Measurements from ENCODE around the gene PKM. TPM values are rescaled to one million over a fixed set of nuclear protein-coding genes. Genes with fewer than 3 reads are reported as not detected.

The PKM gene
- total and polyA plus RNA-seq, 2 donors, result 199 to 452 TPM

- peak overlapping the region in 1 of 2 donors; percentile 62 for H3K27ac ChIP-seq (ENCODE audit: low read depth in 1 of 2, low read length in 1 of 2)
- 97% methylated on average over 15 of the region's 15 CpGs for WGBS
- H3K36me3 ChIP-seq (ENCODE audit: control insufficient read depth in 2 of 2, insufficient read depth in 2 of 2, low read length in 1 of 2), result peaks cover 73 to 74% of the 10 kb centered on the region in 2 donors
- no peak overlapping the region for H3K4me3 ChIP-seq (ENCODE audit: low read length in 2 of 2)
- H3K27me3 ChIP-seq (ENCODE audit: control insufficient read depth in 2 of 2, insufficient read depth in 1 of 2, low read length in 1 of 2), result peaks cover 20 to 31% of the 10 kb centered on the region in 2 donors
- H3K4me1 ChIP-seq (ENCODE audit: control insufficient read depth in 2 of 2, insufficient read depth in 2 of 2, low read length in 2 of 2), result peaks cover 9 to 22% of the 10 kb centered on the region in 2 donors
- H3K9me3 ChIP-seq (ENCODE audit: control insufficient read depth in 2 of 2, insufficient read depth in 1 of 2, low read length in 1 of 2), result no peaks in the 10 kb centered on the region
- peak in 1 of 9 donors; percentile 4 for DNase-seq (ENCODE audit: low read depth in 6 of 9, low spot score in 9 of 9)
These were observed 30.4 kb downstream of the PKM start for GRCh38 chr15:72200395-72201237.

GRCh38 chr15:72199721-72200212 is 31.2 kb downstream of the PKM start:
- 77% methylated on average over 2 of the region's 2 CpGs for WGBS
- H3K36me3 ChIP-seq (ENCODE audit: control insufficient read depth in 2 of 2, insufficient read depth in 2 of 2, low read length in 1 of 2), result peaks cover 64 to 65% of the 10 kb centered on the region in 2 donors
- no peak overlapping the region for H3K27ac ChIP-seq (ENCODE audit: low read depth in 1 of 2, low read length in 1 of 2)
- H3K27me3 ChIP-seq (ENCODE audit: control insufficient read depth in 2 of 2, insufficient read depth in 1 of 2, low read length in 1 of 2), result peaks cover 20 to 38% of the 10 kb centered on the region in 2 donors
- DNase-seq (ENCODE audit: low read depth in 6 of 9, low spot score in 9 of 9), result peak; percentile 31 to 81 (median 64)
- no peaks in the 10 kb centered on the region for H3K9me3 ChIP-seq (ENCODE audit: control insufficient read depth in 2 of 2, insufficient read depth in 1 of 2, low read length in 1 of 2)
- H3K4me1 ChIP-seq (ENCODE audit: control insufficient read depth in 2 of 2, insufficient read depth in 2 of 2, low read length in 2 of 2), result peaks cover 9 to 22% of the 10 kb centered on the region in 2 donors
- H3K4me3 ChIP-seq (ENCODE audit: low read length in 2 of 2), result no peak overlapping the region

- WGBS, result 97% methylated on average over 2 of the region's 2 CpGs
- H3K27me3 ChIP-seq (ENCODE audit: control insufficient read depth in 2 of 2, insufficient read depth in 1 of 2, low read length in 1 of 2), result peaks cover 20 to 38% of the 10 kb centered on the region in 2 donors
- peaks cover 58 to 61% of the 10 kb centered on the region in 2 donors for H3K36me3 ChIP-seq (ENCODE audit: control insufficient read depth in 2 of 2, insufficient read depth in 2 of 2, low read length in 1 of 2)
- no peak overlapping the region for H3K27ac ChIP-seq (ENCODE audit: low read depth in 1 of 2, low read length in 1 of 2)
- H3K9me3 ChIP-seq (ENCODE audit: control insufficient read depth in 2 of 2, insufficient read depth in 1 of 2, low read length in 1 of 2), result no peaks in the 10 kb centered on the region
- H3K4me1 ChIP-seq (ENCODE audit: control insufficient read depth in 2 of 2, insufficient read depth in 2 of 2, low read length in 2 of 2), result peaks cover 9 to 22% of the 10 kb centered on the region in 2 donors
- DNase-seq (ENCODE audit: low read depth in 6 of 9, low spot score in 9 of 9), result no peak
- no peak overlapping the region for H3K4me3 ChIP-seq (ENCODE audit: low read length in 2 of 2)
These were observed 31.8 kb downstream of the PKM start for GRCh38 chr15:72199205-72199515.

GRCh38 chr15:72198356-72199204 is 32.4 kb downstream of the PKM start:
- DNase-seq (ENCODE audit: low read depth in 6 of 9, low spot score in 9 of 9), result peak in 1 of 9 donors; percentile 5
- Histone ChIP-seq H3K9me3 (ENCODE audit: control insufficient read depth in 2 of 2, insufficient read depth in 1 of 2, low read length in 1 of 2) (no peaks in the 10 kb centered on the region), H3K27ac (ENCODE audit: low read depth in 1 of 2, low read length in 1 of 2) (no peak overlapping the region), H3K27me3 (ENCODE audit: control insufficient read depth in 2 of 2, insufficient read depth in 1 of 2, low read length in 1 of 2) (peaks cover 20 to 40% of the 10 kb centered on the region in 2 donors), H3K4me1 (ENCODE audit: control insufficient read depth in 2 of 2, insufficient read depth in 2 of 2, low read length in 2 of 2) (peaks cover 9 to 22% of the 10 kb centered on the region in 2 donors), H3K36me3 (ENCODE audit: control insufficient read depth in 2 of 2, insufficient read depth in 2 of 2, low read length in 1 of 2) (peaks cover 55% of the 10 kb centered on the region in 2 donors), H3K4me3 (ENCODE audit: low read length in 2 of 2) (no peak overlapping the region)
- 79% methylated on average over 11 of the region's 11 CpGs for WGBS

- H3K4me1 ChIP-seq (ENCODE audit: control insufficient read depth in 2 of 2, insufficient read depth in 2 of 2, low read length in 2 of 2), result peaks cover 9 to 18% of the 10 kb centered on the region in 2 donors
- peak in 1 of 9 donors; percentile 10 for DNase-seq (ENCODE audit: low read depth in 6 of 9, low spot score in 9 of 9)
These were observed 33.3 kb downstream of the PKM start, which contains the start of gene GRAMD2A for GRCh38 chr15:72197460-72198355. Gene GRAMD2A (minus strand): TSS chr15:72197787.

GRCh38 chr15:72197041-72197459 is 33.9 kb downstream of the PKM start:
- peaks cover 20 to 40% of the 10 kb centered on the region in 2 donors for H3K27me3 ChIP-seq (ENCODE audit: control insufficient read depth in 2 of 2, insufficient read depth in 1 of 2, low read length in 1 of 2)
- H3K36me3 ChIP-seq (ENCODE audit: control insufficient read depth in 2 of 2, insufficient read depth in 2 of 2, low read length in 1 of 2), result peaks cover 39 to 40% of the 10 kb centered on the region in 2 donors
- peak overlapping the region in 1 of 2 donors; percentile 35 for H3K4me3 ChIP-seq (ENCODE audit: low read length in 2 of 2)
- 29% methylated on average over 35 of the region's 35 CpGs for WGBS
- no peaks in the 10 kb centered on the region for H3K9me3 ChIP-seq (ENCODE audit: control insufficient read depth in 2 of 2, insufficient read depth in 1 of 2, low read length in 1 of 2)
- H3K4me1 ChIP-seq (ENCODE audit: control insufficient read depth in 2 of 2, insufficient read depth in 2 of 2, low read length in 2 of 2), result peaks cover 9 to 18% of the 10 kb centered on the region in 2 donors
- peak in 1 of 9 donors; percentile 8 for DNase-seq (ENCODE audit: low read depth in 6 of 9, low spot score in 9 of 9)
- H3K27ac ChIP-seq (ENCODE audit: low read depth in 1 of 2, low read length in 1 of 2), result no peak overlapping the region

More at GRCh38 chr15:72197460-72198355, 33.3 kb downstream of the PKM start, which contains the start of gene GRAMD2A:
- Histone ChIP-seq H3K9me3 (ENCODE audit: control insufficient read depth in 2 of 2, insufficient read depth in 1 of 2, low read length in 1 of 2) (no peaks in the 10 kb centered on the region), H3K27ac (ENCODE audit: low read depth in 1 of 2, low read length in 1 of 2) (no peak within 1 kb of the TSS), H3K27me3 (ENCODE audit: control insufficient read depth in 2 of 2, insufficient read depth in 1 of 2, low read length in 1 of 2) (peaks cover 20 to 40% of the 10 kb centered on the region in 2 donors), H3K36me3 (ENCODE audit: control insufficient read depth in 2 of 2, insufficient read depth in 2 of 2, low read length in 1 of 2) (peaks cover 46% of the 10 kb centered on the region in 2 donors), H3K4me3 (ENCODE audit: low read length in 2 of 2) (peak within 1 kb of the TSS in 1 of 2 donors; percentile 35)
- WGBS, result 21% methylated on average over 83 of the region's 83 CpGs

GRCh38 chr15:72196409-72197040 is 34.5 kb downstream of the PKM start:
- Histone ChIP-seq H3K36me3 (ENCODE audit: control insufficient read depth in 2 of 2, insufficient read depth in 2 of 2, low read length in 1 of 2) (peaks cover 35% of the 10 kb centered on the region in 2 donors), H3K4me1 (ENCODE audit: control insufficient read depth in 2 of 2, insufficient read depth in 2 of 2, low read length in 2 of 2) (peaks cover 6 to 14% of the 10 kb centered on the region in 2 donors), H3K27me3 (ENCODE audit: control insufficient read depth in 2 of 2, insufficient read depth in 1 of 2, low read length in 1 of 2) (peaks cover 20 to 40% of the 10 kb centered on the region in 2 donors), H3K4me3 (ENCODE audit: low read length in 2 of 2) (no peak overlapping the region), H3K9me3 (ENCODE audit: control insufficient read depth in 2 of 2, insufficient read depth in 1 of 2, low read length in 1 of 2) (no peaks in the 10 kb centered on the region), H3K27ac (ENCODE audit: low read depth in 1 of 2, low read length in 1 of 2) (no peak overlapping the region)
- no peak for DNase-seq (ENCODE audit: low read depth in 6 of 9, low spot score in 9 of 9)
- WGBS, result 95% methylated on average over 13 of the region's 13 CpGs

GRCh38 chr15:72195101-72195511 is 35.9 kb downstream of the PKM start:
- Histone ChIP-seq H3K27ac (ENCODE audit: low read depth in 1 of 2, low read length in 1 of 2) (no peak overlapping the region), H3K9me3 (ENCODE audit: control insufficient read depth in 2 of 2, insufficient read depth in 1 of 2, low read length in 1 of 2) (no peaks in the 10 kb centered on the region), H3K27me3 (ENCODE audit: control insufficient read depth in 2 of 2, insufficient read depth in 1 of 2, low read length in 1 of 2) (peaks cover 20 to 40% of the 10 kb centered on the region in 2 donors), H3K4me3 (ENCODE audit: low read length in 2 of 2) (no peak overlapping the region), H3K36me3 (ENCODE audit: control insufficient read depth in 2 of 2, insufficient read depth in 2 of 2, low read length in 1 of 2) (peaks cover 20% of the 10 kb centered on the region in 2 donors), H3K4me1 (ENCODE audit: control insufficient read depth in 2 of 2, insufficient read depth in 2 of 2, low read length in 2 of 2) (peaks cover 0 to under 1% of the 10 kb centered on the region in 2 donors)
- 46% methylated on average over 6 of the region's 6 CpGs for WGBS
- peak in 1 of 9 donors; percentile 30 for DNase-seq (ENCODE audit: low read depth in 6 of 9, low spot score in 9 of 9)
